ENCODE measurements around the gene SLC15A2. TPM values are rescaled to one million over a fixed set of nuclear protein-coding genes. Genes with fewer than 3 reads are reported as not detected.

SLC15A2 gene
- total and polyA plus RNA-seq, 2 experiments from 2014 or later, result 0.26 to 0.90 TPM

DNA sequence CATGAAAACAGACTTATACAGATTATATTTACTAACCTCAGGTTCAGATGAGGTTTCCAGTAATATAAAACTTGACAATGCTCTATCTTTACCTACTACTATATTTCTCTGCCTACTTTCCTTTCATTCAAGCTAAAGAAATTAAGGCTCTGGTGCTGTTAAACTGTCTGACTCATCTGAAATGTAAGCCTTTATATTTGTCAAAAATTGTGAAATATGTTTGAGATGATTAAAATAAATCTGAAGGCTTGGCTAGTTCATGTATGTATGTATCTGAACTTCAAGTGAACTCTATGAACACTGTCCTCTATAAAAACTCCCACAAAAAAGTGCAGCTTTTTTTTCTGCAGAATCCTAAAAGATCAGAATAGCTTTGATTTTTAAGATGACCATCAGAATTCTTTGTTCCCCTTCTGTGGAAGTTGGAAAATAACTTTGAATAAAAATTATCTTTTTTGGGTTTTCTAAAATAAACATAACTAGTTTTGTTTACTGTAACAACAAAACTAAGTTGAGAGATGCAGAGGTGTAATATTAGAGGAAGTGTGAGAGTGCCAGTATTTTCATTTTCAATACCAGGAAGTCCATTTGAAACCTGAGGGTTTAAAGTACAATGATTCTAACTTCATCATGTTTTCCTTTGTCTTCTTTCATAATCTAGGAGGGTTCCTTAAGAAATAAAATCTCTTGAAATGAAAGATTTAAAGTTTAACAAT lies 85.7 kb downstream of the SLC15A2 start (continued):
- TF ChIP-seq, protein P1, sequence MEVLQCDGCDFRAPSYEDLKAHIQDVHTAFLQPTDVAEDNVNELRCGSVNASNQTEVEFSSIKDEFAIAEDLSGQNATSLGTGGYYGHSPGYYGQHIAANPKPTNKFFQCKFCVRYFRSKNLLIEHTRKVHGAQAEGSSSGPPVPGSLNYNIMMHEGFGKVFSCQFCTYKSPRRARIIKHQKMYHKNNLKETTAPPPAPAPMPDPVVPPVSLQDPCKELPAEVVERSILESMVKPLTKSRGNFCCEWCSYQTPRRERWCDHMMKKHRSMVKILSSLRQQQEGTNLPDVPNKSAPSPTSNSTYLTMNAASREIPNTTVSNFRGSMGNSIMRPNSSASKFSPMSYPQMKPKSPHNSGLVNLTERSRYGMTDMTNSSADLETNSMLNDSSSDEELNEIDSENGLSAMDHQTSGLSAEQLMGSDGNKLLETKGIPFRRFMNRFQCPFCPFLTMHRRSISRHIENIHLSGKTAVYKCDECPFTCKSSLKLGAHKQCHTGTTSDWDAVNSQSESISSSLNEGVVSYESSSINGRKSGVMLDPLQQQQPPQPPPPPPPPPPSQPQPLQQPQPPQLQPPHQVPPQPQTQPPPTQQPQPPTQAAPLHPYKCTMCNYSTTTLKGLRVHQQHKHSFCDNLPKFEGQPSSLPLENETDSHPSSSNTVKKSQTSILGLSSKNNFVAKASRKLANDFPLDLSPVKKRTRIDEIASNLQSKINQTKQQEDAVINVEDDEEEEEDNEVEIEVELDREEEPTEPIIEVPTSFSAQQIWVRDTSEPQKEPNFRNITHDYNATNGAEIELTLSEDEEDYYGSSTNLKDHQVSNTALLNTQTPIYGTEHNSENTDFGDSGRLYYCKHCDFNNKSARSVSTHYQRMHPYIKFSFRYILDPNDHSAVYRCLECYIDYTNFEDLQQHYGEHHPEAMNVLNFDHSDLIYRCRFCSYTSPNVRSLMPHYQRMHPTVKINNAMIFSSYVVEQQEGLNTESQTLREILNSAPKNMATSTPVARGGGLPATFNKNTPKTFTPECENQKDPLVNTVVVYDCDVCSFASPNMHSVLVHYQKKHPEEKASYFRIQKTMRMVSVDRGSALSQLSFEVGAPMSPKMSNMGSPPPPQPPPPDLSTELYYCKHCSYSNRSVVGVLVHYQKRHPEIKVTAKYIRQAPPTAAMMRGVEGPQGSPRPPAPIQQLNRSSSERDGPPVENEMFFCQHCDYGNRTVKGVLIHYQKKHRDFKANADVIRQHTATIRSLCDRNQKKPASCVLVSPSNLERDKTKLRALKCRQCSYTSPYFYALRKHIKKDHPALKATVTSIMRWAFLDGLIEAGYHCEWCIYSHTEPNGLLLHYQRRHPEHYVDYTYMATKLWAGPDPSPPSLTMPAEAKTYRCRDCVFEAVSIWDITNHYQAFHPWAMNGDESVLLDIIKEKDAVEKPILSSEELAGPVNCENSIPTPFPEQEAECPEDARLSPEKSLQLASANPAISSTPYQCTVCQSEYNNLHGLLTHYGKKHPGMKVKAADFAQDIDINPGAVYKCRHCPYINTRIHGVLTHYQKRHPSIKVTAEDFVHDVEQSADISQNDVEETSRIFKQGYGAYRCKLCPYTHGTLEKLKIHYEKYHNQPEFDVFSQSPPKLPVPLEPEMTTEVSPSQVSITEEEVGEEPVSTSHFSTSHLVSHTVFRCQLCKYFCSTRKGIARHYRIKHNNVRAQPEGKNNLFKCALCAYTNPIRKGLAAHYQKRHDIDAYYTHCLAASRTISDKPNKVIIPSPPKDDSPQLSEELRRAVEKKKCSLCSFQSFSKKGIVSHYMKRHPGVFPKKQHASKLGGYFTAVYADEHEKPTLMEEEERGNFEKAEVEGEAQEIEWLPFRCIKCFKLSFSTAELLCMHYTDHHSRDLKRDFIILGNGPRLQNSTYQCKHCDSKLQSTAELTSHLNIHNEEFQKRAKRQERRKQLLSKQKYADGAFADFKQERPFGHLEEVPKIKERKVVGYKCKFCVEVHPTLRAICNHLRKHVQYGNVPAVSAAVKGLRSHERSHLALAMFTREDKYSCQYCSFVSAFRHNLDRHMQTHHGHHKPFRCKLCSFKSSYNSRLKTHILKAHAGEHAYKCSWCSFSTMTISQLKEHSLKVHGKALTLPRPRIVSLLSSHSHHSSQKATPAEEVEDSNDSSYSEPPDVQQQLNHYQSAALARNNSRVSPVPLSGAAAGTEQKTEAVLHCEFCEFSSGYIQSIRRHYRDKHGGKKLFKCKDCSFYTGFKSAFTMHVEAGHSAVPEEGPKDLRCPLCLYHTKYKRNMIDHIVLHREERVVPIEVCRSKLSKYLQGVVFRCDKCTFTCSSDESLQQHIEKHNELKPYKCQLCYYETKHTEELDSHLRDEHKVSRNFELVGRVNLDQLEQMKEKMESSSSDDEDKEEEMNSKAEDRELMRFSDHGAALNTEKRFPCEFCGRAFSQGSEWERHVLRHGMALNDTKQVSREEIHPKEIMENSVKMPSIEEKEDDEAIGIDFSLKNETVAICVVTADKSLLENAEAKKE (CRISPR knock-in tag; IDR thresholded peaks at IDR 0.05), result no peak
- TF ChIP-seq STAT1 (IDR thresholded peaks at IDR 0.05; ENCODE audit: unreplicated experiment), result no peak
- no peak for TF ChIP-seq EZH2 (IDR thresholded peaks at IDR 0.05; ENCODE audit: low read depth, unreplicated experiment)
- TF ChIP-seq ZNF331 (CRISPR knock-in tag; IDR thresholded peaks at IDR 0.05; ENCODE audit: low read depth), result no peak

DNA sequence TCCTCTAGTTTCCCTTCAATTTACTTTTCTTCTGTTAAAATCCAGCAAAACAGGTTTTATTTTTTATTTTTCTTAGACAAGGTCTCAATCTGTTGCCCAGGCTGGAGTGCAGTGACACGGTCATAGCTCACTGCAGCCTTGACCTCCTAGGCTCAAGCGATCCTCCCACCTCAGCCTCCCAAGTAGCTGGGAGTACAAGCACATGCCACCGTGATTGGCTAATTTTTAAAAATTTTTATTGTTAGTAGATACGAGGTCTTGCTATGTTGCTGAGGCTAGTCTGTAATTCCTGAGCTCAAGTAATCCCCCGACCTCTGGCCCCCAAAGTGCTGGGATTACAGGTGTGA lies 86.2 kb downstream of the SLC15A2 start:
- no peak overlapping the region for H2AFZ ChIP-seq
- H3K9me2 ChIP-seq (ENCODE audit: insufficient read depth), result 0 out of 2 replicates have a peak, but pooled peaks cover 5% of the 10 kb centered on the region
- no peak overlapping the region for H3K4me3 ChIP-seq
- H3K9me3 Mint-ChIP-seq, result peaks cover 20% of the 10 kb centered on the region
- no peaks in the 10 kb centered on the region for H3K4me1 ChIP-seq (ENCODE audit: insufficient read depth)
- H4K20me1 ChIP-seq (replicated peaks; ENCODE audit: insufficient read depth), result no peaks in the 10 kb centered on the region
- ATAC-seq (no peak), DNase-seq (ENCODE audit: low spot score) (no peak)
- no peaks in the 10 kb centered on the region for H3K36me3 ChIP-seq (ENCODE audit: insufficient read depth)
- H3K27me3 Mint-ChIP-seq (ENCODE audit: insufficient read depth, low read depth, poor library complexity), result peaks cover 1% of the 10 kb centered on the region
- H3K27me3 ChIP-seq (ENCODE audit: insufficient read depth), result no peaks in the 10 kb centered on the region
- H3F3A ChIP-seq (replicated peaks; ENCODE audit: low read depth), result no peaks in the 10 kb centered on the region
- H3K27ac ChIP-seq (ENCODE audit: low read depth), result no peak overlapping the region
- no peak overlapping the region for H3K4me3 Mint-ChIP-seq
- H3K4me1 Mint-ChIP-seq, result no peaks in the 10 kb centered on the region
- H3K79me2 ChIP-seq (replicated peaks; ENCODE audit: insufficient read depth), result no peaks in the 10 kb centered on the region
- peaks cover 20% of the 10 kb centered on the region; the same call in 2 of the 3 replicates for H3K36me3 Mint-ChIP-seq (ENCODE audit: low read depth)
- H3K27ac Mint-ChIP-seq, result no peak overlapping the region
- no peak overlapping the region for H3K4me2 ChIP-seq
- TF ChIP-seq POLR2AphosphoS5 (IDR thresholded peaks at IDR 0.05; ENCODE audit: low read depth), result no peak
- TF ChIP-seq CREB1 (CRISPR knock-in tag; IDR thresholded peaks at IDR 0.05; ENCODE audit: low read depth), result no peak
- TF ChIP-seq ZNF331 (CRISPR knock-in tag; IDR thresholded peaks at IDR 0.05; ENCODE audit: low read depth), result no peak
- TF ChIP-seq, protein P2, sequence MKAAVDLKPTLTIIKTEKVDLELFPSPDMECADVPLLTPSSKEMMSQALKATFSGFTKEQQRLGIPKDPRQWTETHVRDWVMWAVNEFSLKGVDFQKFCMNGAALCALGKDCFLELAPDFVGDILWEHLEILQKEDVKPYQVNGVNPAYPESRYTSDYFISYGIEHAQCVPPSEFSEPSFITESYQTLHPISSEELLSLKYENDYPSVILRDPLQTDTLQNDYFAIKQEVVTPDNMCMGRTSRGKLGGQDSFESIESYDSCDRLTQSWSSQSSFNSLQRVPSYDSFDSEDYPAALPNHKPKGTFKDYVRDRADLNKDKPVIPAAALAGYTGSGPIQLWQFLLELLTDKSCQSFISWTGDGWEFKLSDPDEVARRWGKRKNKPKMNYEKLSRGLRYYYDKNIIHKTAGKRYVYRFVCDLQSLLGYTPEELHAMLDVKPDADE (IDR thresholded peaks at IDR 0.05), result no peak
- TF ChIP-seq, protein P3, sequence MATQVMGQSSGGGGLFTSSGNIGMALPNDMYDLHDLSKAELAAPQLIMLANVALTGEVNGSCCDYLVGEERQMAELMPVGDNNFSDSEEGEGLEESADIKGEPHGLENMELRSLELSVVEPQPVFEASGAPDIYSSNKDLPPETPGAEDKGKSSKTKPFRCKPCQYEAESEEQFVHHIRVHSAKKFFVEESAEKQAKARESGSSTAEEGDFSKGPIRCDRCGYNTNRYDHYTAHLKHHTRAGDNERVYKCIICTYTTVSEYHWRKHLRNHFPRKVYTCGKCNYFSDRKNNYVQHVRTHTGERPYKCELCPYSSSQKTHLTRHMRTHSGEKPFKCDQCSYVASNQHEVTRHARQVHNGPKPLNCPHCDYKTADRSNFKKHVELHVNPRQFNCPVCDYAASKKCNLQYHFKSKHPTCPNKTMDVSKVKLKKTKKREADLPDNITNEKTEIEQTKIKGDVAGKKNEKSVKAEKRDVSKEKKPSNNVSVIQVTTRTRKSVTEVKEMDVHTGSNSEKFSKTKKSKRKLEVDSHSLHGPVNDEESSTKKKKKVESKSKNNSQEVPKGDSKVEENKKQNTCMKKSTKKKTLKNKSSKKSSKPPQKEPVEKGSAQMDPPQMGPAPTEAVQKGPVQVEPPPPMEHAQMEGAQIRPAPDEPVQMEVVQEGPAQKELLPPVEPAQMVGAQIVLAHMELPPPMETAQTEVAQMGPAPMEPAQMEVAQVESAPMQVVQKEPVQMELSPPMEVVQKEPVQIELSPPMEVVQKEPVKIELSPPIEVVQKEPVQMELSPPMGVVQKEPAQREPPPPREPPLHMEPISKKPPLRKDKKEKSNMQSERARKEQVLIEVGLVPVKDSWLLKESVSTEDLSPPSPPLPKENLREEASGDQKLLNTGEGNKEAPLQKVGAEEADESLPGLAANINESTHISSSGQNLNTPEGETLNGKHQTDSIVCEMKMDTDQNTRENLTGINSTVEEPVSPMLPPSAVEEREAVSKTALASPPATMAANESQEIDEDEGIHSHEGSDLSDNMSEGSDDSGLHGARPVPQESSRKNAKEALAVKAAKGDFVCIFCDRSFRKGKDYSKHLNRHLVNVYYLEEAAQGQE (IDR thresholded peaks at IDR 0.05; ENCODE audit: unreplicated experiment), result no peak
- no peak for TF ChIP-seq EZH2 (IDR thresholded peaks at IDR 0.05; ENCODE audit: low read depth, unreplicated experiment)
- TF ChIP-seq NANOG (IDR thresholded peaks at IDR 0.05; ENCODE audit: borderline replicate concordance), result no peak
- no peak for TF ChIP-seq EZH2phosphoT487 (IDR thresholded peaks at IDR 0.05; ENCODE audit: unreplicated experiment)
- TF ChIP-seq JUNB (IDR thresholded peaks at IDR 0.05; ENCODE audit: unreplicated experiment), result no peak
- TF ChIP-seq STAT1 (IDR thresholded peaks at IDR 0.05; ENCODE audit: unreplicated experiment), result no peak

Measured in GM23338 (cell line).